CD14-positive monocyte (primary cell): ENCODE data around the gene SNX11. TPM values are rescaled to one million over a fixed set of nuclear protein-coding genes. Genes with fewer than 3 reads are reported as not detected.

ENCODE experiments used
- DNase-seq, 3 donors: peaks; one replicate each; pipeline ENCODE4 v3.0.0-alpha.2; 2011 to 2022
- H2AFZ ChIP-seq: 2 replicates; pipeline ENCODE4 v1.6.0; 2012; ENCODE audit warnings: mild to moderate bottlenecking, low read depth, low read length, inconsistent platforms; ENCODE audit not compliant: insufficient read depth, poor library complexity, severe bottlenecking
- H3K27ac ChIP-seq, 2 donors: 1 replicate in 1 of 2; 2 replicates in 1 of 2; pipeline ENCODE4 v1.5.1; 2012 to 2013; ENCODE audit warnings: low read length in 2 of 2, control low read depth in 1 of 2, inconsistent platforms in 1 of 2, low read depth in 1 of 2, mild to moderate bottlenecking in 1 of 2
- H3K27me3 ChIP-seq, 2 donors: one replicate each; pipeline versions ENCODE4 v1.6.0 to v1.6.1; 2011 to 2013; ENCODE audit warnings: low read length in 2 of 2; ENCODE audit not compliant: control insufficient read depth in 2 of 2, insufficient read depth in 2 of 2
- H3K36me3 ChIP-seq, 2 donors: replicated peaks in 1 of 2; 1 replicate in 1 of 2; 2 replicates in 1 of 2; pipeline versions ENCODE4 v1.5.1 to v1.6.1; 2012 to 2013; ENCODE audit warnings: low read length in 2 of 2, control low read depth in 1 of 2, inconsistent platforms in 1 of 2, mild to moderate bottlenecking in 1 of 2; ENCODE audit not compliant: insufficient read depth in 2 of 2, control insufficient read depth in 1 of 2
- H3K4me1 ChIP-seq, 2 donors: 1 replicate in 1 of 2; 2 replicates in 1 of 2; pipeline versions ENCODE4 v1.5.1 to v1.6.1; 2012 to 2013; ENCODE audit warnings: low read length in 2 of 2, control low read depth in 1 of 2, inconsistent platforms in 1 of 2, mild to moderate bottlenecking in 1 of 2, moderate library complexity in 1 of 2; ENCODE audit not compliant: insufficient read depth in 2 of 2, control insufficient read depth in 1 of 2
- H3K4me2 ChIP-seq: replicated peaks from 2 replicates; pipeline ENCODE3; 2012; ENCODE audit warnings: low read length, moderate library complexity, mild to moderate bottlenecking; ENCODE audit not compliant: poor library complexity, severe bottlenecking; ENCODE audit errors: extremely low read depth
- H3K4me3 ChIP-seq, 3 experiments: fragments of 200-600 bp in 1 of 3; sonication (generic) in 1 of 3; replicated peaks in 1 of 3; 1 replicate in 2 of 3; 2 replicates in 1 of 3; pipeline ENCODE4 v1.5.1; 2011 to 2013; ENCODE audit warnings: low read length in 3 of 3, mild to moderate bottlenecking in 3 of 3, control low read depth in 2 of 3, low read depth in 2 of 3, inconsistent platforms in 1 of 3, moderate library complexity in 1 of 3
- H3K79me2 ChIP-seq: 2 replicates; pipeline ENCODE4 v1.6.0; 2012; ENCODE audit warnings: mild to moderate bottlenecking, control low read depth, inconsistent platforms, low read length, moderate library complexity; ENCODE audit not compliant: insufficient read depth
- H3K9ac ChIP-seq: 2 replicates; pipeline ENCODE4 v1.6.0; 2017; ENCODE audit warnings: low read length, mild to moderate bottlenecking; ENCODE audit not compliant: insufficient read depth, poor library complexity, severe bottlenecking
- H3K9me3 ChIP-seq, 2 donors: replicated peaks in 1 of 2; 1 replicate in 1 of 2; 2 replicates in 1 of 2; pipeline versions ENCODE4 v1.5.1 to v1.6.1; 2012 to 2013; ENCODE audit warnings: low read length in 2 of 2, control low read depth in 1 of 2; ENCODE audit not compliant: control insufficient read depth in 1 of 2, insufficient read depth in 1 of 2
- H4K20me1 ChIP-seq: 2 replicates; pipeline ENCODE4 v1.6.0; 2012; ENCODE audit warnings: mild to moderate bottlenecking, low read length, control low read depth, moderate library complexity; ENCODE audit not compliant: insufficient read depth
- H3K27ac Mint-ChIP-seq, 7 donors: one replicate each; pipeline ENCODE4 v1.8.0; 2020; ENCODE audit warnings: mild to moderate bottlenecking in 7 of 7, mixed read lengths in 7 of 7, moderate library complexity in 6 of 7, inconsistent platforms in 2 of 7
- H3K27me3 Mint-ChIP-seq, 3 donors: one replicate each; pipeline ENCODE4 v1.8.0; 2021 to 2022; ENCODE audit warnings: low read depth in 3 of 3, mild to moderate bottlenecking in 3 of 3, mixed read lengths in 3 of 3, moderate library complexity in 3 of 3, inconsistent platforms in 1 of 3
- H3K36me3 Mint-ChIP-seq, 2 donors: one replicate each; pipeline ENCODE4 v1.8.0; 2020; ENCODE audit warnings: mixed read lengths in 2 of 2, inconsistent platforms in 1 of 2, mild to moderate bottlenecking in 1 of 2
- H3K4me1 Mint-ChIP-seq: one replicate; pipeline ENCODE4 v1.8.0; 2020; ENCODE audit warnings: mild to moderate bottlenecking, mixed read lengths
- H3K4me3 Mint-ChIP-seq, 2 donors: one replicate each; pipeline ENCODE4 v1.8.0; 2020; ENCODE audit warnings: mild to moderate bottlenecking in 2 of 2, mixed read lengths in 2 of 2, moderate library complexity in 1 of 2
- H3K9me3 Mint-ChIP-seq, 7 donors: one replicate each; pipeline ENCODE4 v1.8.0; 2020 to 2022; ENCODE audit warnings: mixed read lengths in 7 of 7, mild to moderate bottlenecking in 6 of 7, moderate library complexity in 6 of 7, inconsistent platforms in 2 of 7
- CTCF ChIP-seq: fragments of 200-600 bp; IDR thresholded peaks from one replicate; pipeline ENCODE4 v1.8.0; 2022; ENCODE audit warnings: antibody characterized with exemption, mild to moderate bottlenecking
- whole genome bisulfite sequencing: methylation state at CpG from one replicate; pipeline ENCODE4 v1.1.5; 2013; ENCODE audit warnings: missing lambda C conversion rate; ENCODE audit not compliant: insufficient coverage; 5-methylcytosine and 5-hydroxymethylcytosine counted together
- intact Hi-C, 2 donors: fragments of 100-400 bp; cut with micrococcal nuclease; formaldehyde crosslinking; loops; one replicate each; pipeline versions ENCODE4 v1.15.0 to v1.15.1; 2023
- polyA plus RNA-seq, 3 donors: library from polyadenylated mRNA; depleted of rRNA in 1 of 3; unstranded in 2 of 3; stranded (reverse) in 1 of 3; fragments of 300-500 nt in 2 of 3; fragments of >200 nt in 1 of 3; fragmentation: Illumina TruSeq in 2 of 3; gene quantifications; 1 replicate in 2 of 3; 2 replicates in 1 of 3; pipeline ENCODE4 v1.2.3, GENCODE V29; 2012 to 2021

Gene SNX11
- polyA plus RNA-seq, 3 donors = 34.3 to 49.3 (median 48.4) TPM

- Mint-ChIP-seq H3K4me3 (peak overlapping the region in 1 of 2 donors; percentile 33), H3K36me3 (peaks cover 1% of the 10 kb centered on the region in 2 donors), H3K27me3 (peaks cover 0 to 8% (median 4%) of the 10 kb centered on the region in 3 donors), H3K27ac (no peak overlapping the region), H3K4me1 (no peaks in the 10 kb centered on the region), H3K9me3 (no peaks in the 10 kb centered on the region)
- H3K27me3 ChIP-seq = no peaks in the 10 kb centered on the region
- DNase-seq = no peak
- WGBS = 100% methylated on average over 1 of the region's 5 CpGs
- peaks cover 0 to 3% of the 10 kb centered on the region in 2 donors for H3K36me3 ChIP-seq
- no peak overlapping the region for H3K4me3 ChIP-seq
- H3K9ac ChIP-seq = no peak overlapping the region
- no peaks in the 10 kb centered on the region for H3K4me1 ChIP-seq
- no peak overlapping the region for H2AFZ ChIP-seq
- intact Hi-C loops = loop anchor here in 1 of 2 donors (10.0 kb wide), 1 partner anchor 48 kb away; no protein-coding TSS in a partner anchor
- TF ChIP-seq CTCF = no peak
- no peaks in the 10 kb centered on the region for H3K9me3 ChIP-seq
- no peak overlapping the region for H3K27ac ChIP-seq
- no peaks in the 10 kb centered on the region for H4K20me1 ChIP-seq
- no peak overlapping the region for H3K4me2 ChIP-seq
- H3K79me2 ChIP-seq = no peaks in the 10 kb centered on the region
Observed at GRCh38 chr17:48132385-48132784, 24.8 kb downstream of the SNX11 start.

- H3K4me2 ChIP-seq = no peak overlapping the region
- H3K4me1 ChIP-seq = peaks cover 10% of the 10 kb centered on the region in 2 donors
- H3K9me3 ChIP-seq = no peaks in the 10 kb centered on the region
- no peaks in the 10 kb centered on the region for H4K20me1 ChIP-seq
- no peak overlapping the region for H3K27ac ChIP-seq
- DNase-seq = no peak
- peaks cover 0 to 8% (median 3%) of the 10 kb centered on the region in 3 donors for H3K27me3 Mint-ChIP-seq
- no peak overlapping the region for H2AFZ ChIP-seq
- WGBS = no CpG with 5 or more reads among the region's 3 CpGs
- no peaks in the 10 kb centered on the region for H3K36me3 ChIP-seq
- H3K36me3 Mint-ChIP-seq = no peaks in the 10 kb centered on the region
- H3K27ac Mint-ChIP-seq = no peak overlapping the region
- no peaks in the 10 kb centered on the region for H3K79me2 ChIP-seq
- no peak overlapping the region for H3K4me3 ChIP-seq
- TF ChIP-seq CTCF = no peak
- no peak overlapping the region for H3K9ac ChIP-seq
- H3K4me1 Mint-ChIP-seq = peaks cover 5% of the 10 kb centered on the region
- intact Hi-C loops = loop anchor here in 1 of 2 donors (10.0 kb wide), 1 partner anchor 50 kb away; no protein-coding TSS in a partner anchor
- no peaks in the 10 kb centered on the region for H3K9me3 Mint-ChIP-seq
- H3K27me3 ChIP-seq = no peaks in the 10 kb centered on the region
- no peak overlapping the region for H3K4me3 Mint-ChIP-seq
Observed at GRCh38 chr17:48134912-48135480, 27.4 kb downstream of the SNX11 start.
